ENCODE data around the gene ZMIZ1.
A peak's percentile ranks its signal among the peaks of the same experiment; 100 is the strongest.

The ZMIZ1 gene

GRCh38 chr10:79052291-79053080 lies 16.3 kb upstream of the ZMIZ1 start:
- peak; percentile 42 for DNase-seq

DNA sequence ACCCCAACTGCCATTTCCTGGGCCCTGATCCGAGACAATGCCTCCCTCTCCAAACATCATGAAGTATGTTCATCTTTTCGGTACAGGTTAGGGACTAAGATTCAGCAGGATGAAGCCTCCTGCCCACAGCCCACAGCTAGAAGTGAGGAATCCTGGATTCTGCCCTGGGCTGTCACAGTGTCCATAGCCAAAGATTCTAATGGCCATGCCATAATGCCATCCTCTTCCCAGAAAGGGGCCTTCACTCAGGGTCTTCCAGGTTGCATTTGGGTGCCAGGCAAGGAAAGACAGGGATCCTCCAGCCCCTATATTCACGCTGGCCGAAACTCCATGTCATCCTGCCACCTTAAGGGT lies 15.7 kb upstream of the ZMIZ1 start:
- DNase-seq, result peak; percentile 16

DNA sequence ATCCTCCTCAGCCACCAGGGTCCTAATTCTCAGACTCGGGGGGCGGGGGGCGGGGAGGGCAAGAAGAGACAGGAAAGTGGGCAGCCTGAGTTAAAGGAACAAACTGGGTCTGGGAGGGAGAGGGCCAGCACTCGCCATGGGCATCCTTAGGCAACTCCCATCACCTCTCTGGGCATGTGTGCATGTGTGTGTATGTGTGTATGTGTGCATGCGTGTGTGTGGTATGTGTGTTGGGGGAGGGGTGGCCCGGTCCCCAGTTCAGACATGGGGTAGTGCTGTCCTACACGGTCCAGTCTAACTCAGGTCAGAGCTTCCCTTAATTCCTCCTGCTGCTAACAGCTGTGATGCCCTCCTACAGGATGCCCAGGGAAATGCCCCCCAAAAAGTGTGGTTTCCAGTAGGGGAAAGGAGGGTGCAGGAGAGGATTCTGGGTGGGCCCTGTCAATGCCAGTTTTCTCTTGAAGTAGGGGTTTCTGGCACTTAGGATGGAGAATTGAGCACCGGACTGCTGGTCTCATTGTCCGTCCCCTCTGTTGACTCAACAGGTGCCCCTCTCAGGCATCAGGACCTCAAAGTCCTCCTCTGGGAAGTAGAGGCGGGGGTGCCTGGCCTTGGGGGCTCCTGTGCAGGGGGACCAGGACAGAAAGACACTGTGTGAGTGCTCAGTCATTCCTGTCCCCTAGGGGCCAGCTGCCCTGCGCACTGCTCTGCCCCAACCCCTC lies 15.1 kb upstream of the ZMIZ1 start:
- DNase-seq, result peak; percentile 18

DNA sequence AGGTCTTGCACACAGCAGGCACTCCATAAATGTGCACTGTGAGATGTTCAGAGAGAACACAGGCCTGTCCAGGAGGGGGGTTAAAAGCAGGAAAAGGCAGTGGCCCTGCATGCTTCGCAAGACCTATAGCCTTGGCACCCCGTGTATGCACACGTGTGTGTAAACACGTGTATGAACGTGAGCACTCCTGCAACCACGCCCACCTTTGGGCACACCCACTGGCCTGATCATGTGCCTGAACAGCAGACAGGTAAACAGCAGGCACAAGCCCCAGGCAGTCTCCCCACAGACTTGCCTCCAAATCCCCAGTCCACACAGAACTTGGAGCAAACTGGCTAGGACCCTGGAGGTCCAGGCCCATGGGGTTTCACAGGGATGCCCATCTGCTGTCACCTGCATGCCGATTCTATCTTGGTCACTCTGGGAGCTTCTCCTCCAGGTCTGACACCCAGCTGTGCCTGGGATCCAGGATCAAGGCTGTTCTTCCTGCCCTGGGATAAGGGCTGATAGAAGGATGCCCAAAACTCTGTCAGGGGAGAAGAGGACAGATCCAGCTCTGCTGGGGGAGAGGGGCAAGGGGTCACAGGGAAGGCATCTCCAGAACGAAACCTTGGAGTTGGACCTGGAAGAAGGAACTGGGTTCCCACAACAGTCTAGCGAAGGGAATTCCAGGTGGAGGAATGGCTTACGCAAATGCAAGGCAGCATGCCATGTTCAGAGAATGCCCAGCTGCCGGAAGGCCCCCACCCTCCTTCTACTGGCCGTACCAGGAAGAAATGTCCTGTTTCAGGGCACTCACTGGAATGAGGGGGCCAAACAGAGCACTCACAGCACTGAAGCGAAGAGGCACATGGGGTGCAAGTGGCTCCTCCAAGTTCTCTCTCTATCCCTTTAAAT lies 14.3 kb upstream of the ZMIZ1 start:
- peak; percentile 20 for DNase-seq

DNA sequence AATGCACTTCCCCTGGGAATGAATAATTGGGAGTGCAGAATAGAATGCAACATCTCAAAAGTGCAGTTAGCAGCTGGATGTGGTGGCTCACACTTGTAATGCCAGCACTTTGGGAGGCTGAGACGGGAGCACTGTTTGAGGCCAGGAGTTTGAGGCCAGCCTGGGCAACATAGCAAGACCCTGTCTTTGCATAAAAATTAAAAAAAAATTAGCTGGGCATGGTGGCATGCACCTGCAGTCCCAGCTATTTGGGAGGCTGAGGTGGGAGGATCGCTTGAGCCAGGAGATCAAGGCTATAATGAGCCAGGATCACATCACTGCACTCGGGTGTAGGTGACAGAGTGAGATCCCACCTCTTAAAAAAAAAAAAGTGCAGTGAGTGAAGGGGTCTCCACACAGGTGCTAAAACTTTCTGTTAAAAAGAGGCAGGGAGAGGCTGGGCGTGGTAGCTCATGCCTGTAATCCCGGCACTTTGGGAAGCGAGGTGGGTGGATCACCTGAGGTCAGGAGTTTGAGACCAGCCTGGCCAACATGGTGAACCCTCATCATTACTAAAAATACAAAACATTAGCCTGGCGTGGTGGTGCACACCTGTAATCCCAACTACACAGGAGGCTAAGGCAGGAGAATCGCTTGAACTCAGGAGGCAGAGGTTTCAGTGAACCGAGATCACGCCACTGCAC lies 13.5 kb upstream of the ZMIZ1 start:
- DNase-seq, result peak; percentile 4

GRCh38 chr10:79055892-79056291 lies 12.9 kb upstream of the ZMIZ1 start:
- DNase-seq, result peak; percentile 16

DNA sequence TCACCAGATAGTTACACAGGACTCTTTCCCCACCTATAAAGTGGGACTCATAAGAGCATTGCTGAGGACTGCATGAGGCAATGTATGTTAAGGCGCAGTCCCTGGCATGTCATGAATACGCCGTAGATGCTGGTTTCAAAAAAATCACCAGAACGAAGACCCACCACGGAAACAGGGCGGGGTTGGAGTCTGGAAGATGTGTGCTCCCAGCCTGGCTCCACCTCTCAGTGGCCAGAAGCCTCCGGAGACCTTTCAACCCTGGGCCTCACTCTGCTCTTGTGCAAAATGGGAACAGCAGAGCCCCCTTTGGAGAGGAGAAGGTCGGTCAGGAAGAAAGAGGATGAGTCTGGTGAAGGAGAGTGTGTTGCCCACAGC lies 12.4 kb upstream of the ZMIZ1 start:
- peak; percentile 12 for DNase-seq

- DNase-seq, result peak; percentile 12
These were observed 11.9 kb upstream of the ZMIZ1 start for GRCh38 chr10:79056736-79057391.

GRCh38 chr10:79057481-79058275 lies 11.1 kb upstream of the ZMIZ1 start:
- DNase-seq, result peak; percentile 16

GRCh38 chr10:79058899-79059841 lies 9.6 kb upstream of the ZMIZ1 start:
- peak; percentile 19 for DNase-seq

DNA sequence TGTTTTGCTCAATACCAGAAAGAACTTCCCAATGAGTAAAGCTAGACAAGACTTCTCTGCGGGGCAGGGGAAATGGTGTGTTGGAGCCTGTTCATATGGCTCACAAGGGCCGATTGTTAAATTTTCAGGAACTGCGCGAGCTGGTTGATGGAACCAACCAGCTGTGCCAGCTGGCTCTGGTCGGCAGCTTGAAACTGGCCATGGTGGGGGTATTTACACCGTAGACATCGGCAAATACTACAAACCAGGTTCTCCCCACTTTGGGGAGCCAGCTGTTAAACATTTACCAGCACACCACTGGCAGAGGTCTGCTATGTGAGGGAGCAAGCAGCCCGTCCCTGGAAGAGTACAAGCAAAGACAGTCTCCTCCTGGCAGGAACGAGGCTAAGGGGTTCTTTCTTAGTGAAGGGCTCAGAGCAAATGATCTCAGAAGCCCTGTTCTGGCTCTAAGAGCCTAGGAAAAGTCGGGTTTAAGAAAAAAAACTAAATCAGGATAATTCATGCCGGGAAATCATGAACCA lies 8.8 kb upstream of the ZMIZ1 start:
- peak; percentile 51 for DNase-seq

GRCh38 chr10:79060641-79061255 lies 8.0 kb upstream of the ZMIZ1 start:
- DNase-seq, result peak; percentile 8

DNA sequence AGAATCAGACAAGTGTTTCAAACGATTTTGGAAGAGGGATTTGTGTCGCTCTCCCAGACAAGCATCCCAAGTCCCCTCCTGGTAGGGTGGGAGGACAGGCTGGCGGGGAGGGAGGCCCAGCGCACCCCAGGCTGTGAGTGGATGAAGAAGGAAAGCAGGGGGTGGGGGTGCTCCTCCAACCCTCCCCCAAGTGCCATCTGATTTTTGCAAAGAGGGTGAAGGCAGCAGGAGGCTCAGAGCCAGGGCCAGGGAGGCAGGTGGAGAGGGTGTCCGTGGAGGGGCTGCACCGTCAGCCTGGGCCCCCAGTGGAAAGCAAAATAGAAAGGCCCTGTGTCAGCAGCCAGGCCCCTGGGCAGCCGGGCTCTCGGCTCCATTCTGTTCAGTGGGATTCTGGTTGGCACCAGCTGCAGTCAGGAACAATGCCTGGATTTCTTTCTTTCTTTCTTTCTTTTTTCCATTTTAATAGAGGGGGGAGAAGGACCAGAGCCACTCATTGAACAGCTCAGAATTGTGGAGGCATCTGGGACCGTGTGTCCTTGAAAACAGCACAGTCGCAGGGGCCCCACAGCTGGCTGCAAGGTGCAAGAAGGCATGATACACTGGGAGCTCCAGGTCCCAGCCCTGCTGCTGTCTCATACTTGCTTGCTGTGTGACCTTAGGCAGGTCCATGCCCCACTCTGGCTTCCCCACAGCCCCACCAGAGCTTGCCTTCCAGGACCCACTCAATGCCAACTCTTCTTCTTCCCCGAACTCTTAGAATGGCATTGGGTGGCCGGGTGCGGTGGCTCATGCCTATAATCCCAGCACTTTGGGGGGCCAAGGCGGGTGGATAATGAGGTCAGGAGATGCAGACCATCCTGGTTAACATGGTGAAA lies 7.1 kb upstream of the ZMIZ1 start:
- peak; percentile 35 for DNase-seq

- peak; percentile 10 for DNase-seq
These were observed 5.7 kb upstream of the ZMIZ1 start for GRCh38 chr10:79063071-79063491.

DNA sequence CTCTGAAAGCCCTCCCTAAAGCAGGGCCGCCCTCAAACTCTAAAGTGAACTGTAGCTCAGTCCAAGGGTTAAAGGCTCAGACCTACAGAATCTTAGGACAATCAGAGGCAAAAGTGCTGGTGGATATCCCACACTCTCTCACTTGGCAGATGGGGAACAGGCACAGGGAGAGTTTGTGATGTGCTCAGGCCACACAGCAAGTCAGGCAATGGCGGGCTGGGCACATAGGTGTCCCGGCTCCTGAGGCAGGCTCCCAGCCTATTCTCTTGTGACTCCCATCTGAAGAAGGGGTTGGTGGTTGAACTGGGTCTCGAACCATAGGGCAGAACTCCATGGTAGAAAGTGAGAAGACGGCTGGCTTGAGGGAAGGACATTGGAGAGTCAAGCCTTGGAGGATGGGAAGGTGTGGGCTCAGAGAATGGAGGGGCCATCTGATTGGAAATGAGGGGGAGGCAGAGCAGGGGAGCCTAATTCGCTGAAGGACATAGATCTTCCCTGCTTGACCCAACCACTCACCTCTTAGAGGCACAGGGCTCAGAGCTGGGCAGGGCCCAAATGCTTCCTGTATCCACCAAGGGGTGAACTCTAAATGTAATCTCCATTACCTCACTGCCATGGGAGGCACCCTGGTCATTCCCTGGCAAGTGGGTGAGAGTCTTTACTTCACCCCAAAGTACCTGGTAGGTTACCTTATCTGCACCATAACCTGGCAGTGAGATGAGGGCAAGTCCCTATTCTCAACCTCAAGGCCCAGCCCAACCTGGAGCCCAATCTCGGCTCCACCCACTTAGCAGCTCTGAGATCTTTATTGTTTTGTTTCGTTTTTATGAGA lies 4.9 kb upstream of the ZMIZ1 start:
- DNase-seq, result peak; percentile 13

DNA sequence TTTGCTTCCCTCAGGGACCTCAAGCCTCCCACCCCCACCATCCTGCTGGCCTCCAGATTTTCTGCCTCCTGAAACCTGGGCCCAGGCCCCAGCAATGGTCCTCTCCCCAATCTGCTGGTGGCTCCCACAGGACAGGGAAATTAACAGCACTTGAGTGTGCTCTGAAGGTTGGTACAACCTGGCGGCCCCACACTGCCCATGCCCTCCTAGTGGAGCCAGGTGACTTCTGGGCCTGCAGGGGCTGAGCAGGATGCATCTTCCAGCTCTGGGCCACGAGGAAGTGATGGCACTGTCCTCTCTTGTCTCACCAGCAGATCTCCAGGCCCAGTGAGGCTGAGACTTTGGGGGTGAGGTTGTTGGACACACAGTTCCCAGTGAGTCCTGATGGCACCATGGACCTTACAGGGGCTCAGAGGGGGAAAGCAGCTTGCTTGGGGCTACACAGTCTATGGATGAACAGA lies 3.6 kb upstream of the ZMIZ1 start:
- no peak for DNase-seq

- no peak for DNase-seq
These were observed 2.9 kb upstream of the ZMIZ1 start for GRCh38 chr10:79065853-79066252.
